ENCODE data around the gene STAT1.

STAT1 gene

DNA sequence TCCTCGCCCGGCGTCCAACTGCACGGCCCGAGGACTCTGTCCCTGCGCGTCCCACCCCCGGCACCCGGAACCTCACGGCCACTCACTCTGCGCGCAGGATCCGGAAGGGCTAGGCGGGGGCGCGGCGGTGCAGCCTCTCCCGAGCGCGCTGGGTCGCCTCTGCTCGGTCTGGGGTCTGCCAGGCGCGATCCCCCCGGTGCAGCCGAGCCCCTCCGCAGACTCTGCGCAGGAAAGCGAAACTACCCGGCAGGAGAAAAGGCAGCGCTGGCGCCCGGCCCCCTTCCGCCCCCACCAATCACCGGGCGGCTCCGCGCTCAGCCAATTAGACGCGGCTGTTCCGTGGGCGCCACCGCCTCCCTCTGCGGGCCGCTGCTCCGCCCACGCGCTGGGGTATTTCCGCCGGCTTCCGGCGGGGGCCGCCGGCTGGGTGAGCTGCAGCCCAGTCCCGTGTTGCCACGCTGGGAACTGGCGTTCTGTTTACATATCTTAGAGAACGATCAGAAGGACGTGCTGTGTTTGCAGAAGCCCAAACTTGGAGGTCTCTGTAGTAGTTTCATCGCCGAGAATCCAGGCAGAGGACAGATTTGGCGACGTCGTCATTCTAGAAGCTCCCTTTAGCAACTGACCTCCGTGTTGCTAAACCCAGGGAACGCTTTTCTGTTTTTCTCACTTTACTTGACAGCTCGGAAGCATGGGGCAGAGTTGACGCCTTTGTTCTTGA lies at the start of gene STAT1:
Gene STAT1 (minus strand): TSS at position 240 of the 721 bp plus-strand sequence. CDS start 4,168 bp downstream, outside the sequence.
- H3K79me2 ChIP-seq (ENCODE audit: insufficient read depth, low read length) = peaks cover 40% of the 10 kb centered on the region
- H3K27me3 ChIP-seq (ENCODE audit: insufficient read depth, low read length, poor library complexity) = no peaks in the 10 kb centered on the region
- H2AFZ ChIP-seq (ENCODE audit: low read depth, low read length) = peak within 1 kb of the TSS; percentile 88
- peak within 1 kb of the TSS; percentile 89 for H3K9ac ChIP-seq (ENCODE audit: low read depth, low read length)
- H3K27ac ChIP-seq (ENCODE audit: low read length) = peak within 1 kb of the TSS; percentile 95
- H3K4me3 ChIP-seq (ENCODE audit: low read depth in 1 of 2, low read length in 2 of 2) = peak within 1 kb of the TSS; percentile 67 to 96
- H3K36me3 ChIP-seq (ENCODE audit: insufficient read depth, low read length) = peaks cover 20% of the 10 kb centered on the region
- H3K4me1 ChIP-seq (ENCODE audit: insufficient read depth, low read length) = peaks cover 40% of the 10 kb centered on the region
- peak within 1 kb of the TSS; percentile 94 for H3K4me2 ChIP-seq (ENCODE audit: insufficient read depth, low read length)
- TF ChIP-seq EZH2 (IDR thresholded peaks at IDR 0.05; ENCODE audit: borderline replicate concordance, low read depth, low read length, severe bottlenecking) = no peak
- DNase-seq (peak; percentile 96), ATAC-seq (ENCODE audit: insufficient read depth, low read depth) (peak; percentile 95)
- no peaks in the 10 kb centered on the region for H4K20me1 ChIP-seq (ENCODE audit: insufficient read depth, low read length)
- H3K9me3 ChIP-seq (ENCODE audit: insufficient read depth, low read length, severe bottlenecking) = no peaks in the 10 kb centered on the region

DNA sequence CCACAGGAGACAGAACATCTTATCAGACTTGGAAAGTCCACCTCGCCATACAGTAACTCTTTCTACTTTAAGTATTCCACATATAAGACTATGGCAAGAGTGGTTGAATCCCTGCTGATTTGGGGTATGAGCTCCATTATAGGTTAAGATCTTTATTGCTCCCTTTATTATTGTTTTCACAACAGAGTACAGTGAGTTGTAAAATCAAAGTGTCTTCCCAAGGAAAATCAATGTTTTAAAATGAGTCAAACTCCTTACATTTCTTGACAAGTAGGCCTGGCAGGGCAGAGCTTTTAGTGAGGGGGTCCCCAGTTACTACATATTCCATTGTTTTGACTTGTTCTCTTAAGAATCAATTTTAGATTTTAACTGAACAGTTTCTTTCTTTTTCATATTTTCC lies 49.6 kb upstream of the STAT1 start:
- H3K4me2 ChIP-seq (ENCODE audit: insufficient read depth, low read length) = peak overlapping the region; percentile 72
- peaks cover 78% of the 10 kb centered on the region for H3K4me1 ChIP-seq (ENCODE audit: insufficient read depth, low read length)
- ATAC-seq (ENCODE audit: insufficient read depth, low read depth) (no peak), DNase-seq (no peak)
- H2AFZ ChIP-seq (ENCODE audit: low read depth, low read length) = no peak overlapping the region
- H3K27ac ChIP-seq (ENCODE audit: low read length) = peak overlapping the region; percentile 97
- no peaks in the 10 kb centered on the region for H4K20me1 ChIP-seq (ENCODE audit: insufficient read depth, low read length)
- H3K36me3 ChIP-seq (ENCODE audit: insufficient read depth, low read length) = peaks cover 12% of the 10 kb centered on the region; the same call in 1 of the 2 replicates
- no peak for TF ChIP-seq EZH2 (IDR thresholded peaks at IDR 0.05; ENCODE audit: borderline replicate concordance, low read depth, low read length, severe bottlenecking)
- TF ChIP-seq, protein P1, sequence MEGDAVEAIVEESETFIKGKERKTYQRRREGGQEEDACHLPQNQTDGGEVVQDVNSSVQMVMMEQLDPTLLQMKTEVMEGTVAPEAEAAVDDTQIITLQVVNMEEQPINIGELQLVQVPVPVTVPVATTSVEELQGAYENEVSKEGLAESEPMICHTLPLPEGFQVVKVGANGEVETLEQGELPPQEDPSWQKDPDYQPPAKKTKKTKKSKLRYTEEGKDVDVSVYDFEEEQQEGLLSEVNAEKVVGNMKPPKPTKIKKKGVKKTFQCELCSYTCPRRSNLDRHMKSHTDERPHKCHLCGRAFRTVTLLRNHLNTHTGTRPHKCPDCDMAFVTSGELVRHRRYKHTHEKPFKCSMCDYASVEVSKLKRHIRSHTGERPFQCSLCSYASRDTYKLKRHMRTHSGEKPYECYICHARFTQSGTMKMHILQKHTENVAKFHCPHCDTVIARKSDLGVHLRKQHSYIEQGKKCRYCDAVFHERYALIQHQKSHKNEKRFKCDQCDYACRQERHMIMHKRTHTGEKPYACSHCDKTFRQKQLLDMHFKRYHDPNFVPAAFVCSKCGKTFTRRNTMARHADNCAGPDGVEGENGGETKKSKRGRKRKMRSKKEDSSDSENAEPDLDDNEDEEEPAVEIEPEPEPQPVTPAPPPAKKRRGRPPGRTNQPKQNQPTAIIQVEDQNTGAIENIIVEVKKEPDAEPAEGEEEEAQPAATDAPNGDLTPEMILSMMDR (IDR thresholded peaks at IDR 0.05; ENCODE audit: borderline replicate concordance, extremely low read depth, low read length, poor library complexity, severe bottlenecking) = no peak
- H3K9ac ChIP-seq (ENCODE audit: low read depth, low read length) = peak overlapping the region; percentile 84
- no peak overlapping the region for H3K4me3 ChIP-seq (ENCODE audit: low read depth in 1 of 2, low read length in 2 of 2)
- H3K27me3 ChIP-seq (ENCODE audit: insufficient read depth, low read length, poor library complexity) = no peaks in the 10 kb centered on the region
- no peaks in the 10 kb centered on the region for H3K9me3 ChIP-seq (ENCODE audit: insufficient read depth, low read length, severe bottlenecking)
- H3K79me2 ChIP-seq (ENCODE audit: insufficient read depth, low read length) = peaks cover 54% of the 10 kb centered on the region

DNA sequence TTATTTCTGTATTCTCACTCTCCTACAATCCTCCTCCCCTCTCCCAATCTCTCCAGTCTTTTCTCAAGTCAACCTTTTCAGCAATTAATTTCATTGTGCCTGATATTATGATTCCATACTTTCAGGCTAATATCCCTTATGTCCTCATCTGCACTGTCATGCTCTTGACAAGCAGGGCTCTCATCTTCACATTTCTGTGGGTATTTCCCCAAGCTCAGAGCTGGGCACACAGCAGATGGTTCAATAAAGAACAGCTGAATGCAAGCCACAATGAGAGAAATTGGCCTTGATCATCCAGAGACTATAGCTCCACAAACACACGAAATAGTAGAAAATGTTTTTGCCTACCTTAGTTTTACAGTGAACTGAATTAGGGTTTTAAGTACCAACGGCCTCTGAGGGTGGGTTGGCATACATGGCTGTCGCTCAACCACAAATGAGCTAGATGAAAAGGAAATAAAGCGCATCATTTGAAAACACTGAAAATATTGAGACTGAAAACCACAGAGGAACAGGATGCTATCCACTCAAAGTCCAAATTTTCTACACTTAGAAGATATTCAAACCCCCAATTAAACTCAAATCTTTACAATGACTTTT lies 47.5 kb upstream of the STAT1 start:
- no peak for TF ChIP-seq EZH2 (IDR thresholded peaks at IDR 0.05; ENCODE audit: borderline replicate concordance, low read depth, low read length, severe bottlenecking)
- TF ChIP-seq, protein P1 (IDR thresholded peaks at IDR 0.05; ENCODE audit: borderline replicate concordance, extremely low read depth, low read length, poor library complexity, severe bottlenecking) = no peak
- Histone ChIP-seq H4K20me1 (ENCODE audit: insufficient read depth, low read length) (no peaks in the 10 kb centered on the region), H3K9ac (ENCODE audit: low read depth, low read length) (peak overlapping the region; percentile 66), H3K36me3 (ENCODE audit: insufficient read depth, low read length) (peaks cover 12% of the 10 kb centered on the region; the same call in 1 of the 2 replicates), H3K27ac (ENCODE audit: low read length) (peak overlapping the region; percentile 99), H2AFZ (ENCODE audit: low read depth, low read length) (peak overlapping the region; percentile 64), H3K4me3 (ENCODE audit: low read depth in 1 of 2, low read length in 2 of 2) (peak overlapping the region in 1 of 2 experiments; percentile 50; a peak in 2 of 4 replicates), H3K79me2 (ENCODE audit: insufficient read depth, low read length) (peaks cover 33% of the 10 kb centered on the region), H3K27me3 (ENCODE audit: insufficient read depth, low read length, poor library complexity) (no peaks in the 10 kb centered on the region), H3K9me3 (ENCODE audit: insufficient read depth, low read length, severe bottlenecking) (no peaks in the 10 kb centered on the region), H3K4me2 (ENCODE audit: insufficient read depth, low read length) (peak overlapping the region; percentile 61), H3K4me1 (ENCODE audit: insufficient read depth, low read length) (peaks cover 75% of the 10 kb centered on the region)
- peak; percentile 77 for DNase-seq
- ATAC-seq (ENCODE audit: insufficient read depth, low read depth) = peak; percentile 77

DNA sequence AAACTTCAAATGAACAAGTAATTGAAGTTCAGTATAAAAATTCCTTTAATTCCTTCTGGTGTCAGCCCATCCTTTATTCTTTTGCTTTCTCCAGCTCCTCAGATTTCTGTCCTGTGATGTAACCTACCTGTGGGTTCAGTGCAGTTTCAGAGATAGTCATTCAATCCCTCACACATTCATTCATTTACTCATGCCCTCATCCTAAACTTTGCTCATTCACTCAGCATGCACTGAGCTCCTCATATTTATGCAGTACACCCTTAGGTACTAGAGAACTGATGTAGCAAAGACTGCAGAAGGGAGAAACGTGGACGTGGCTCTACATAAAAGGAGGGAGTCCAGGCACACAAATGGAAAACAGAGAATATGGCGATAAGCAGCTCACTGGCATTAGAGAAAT lies 45.3 kb upstream of the STAT1 start:
- Histone ChIP-seq H3K27ac (ENCODE audit: low read length) (peak overlapping the region; percentile 38; the same call in 1 of the 2 replicates), H3K4me2 (ENCODE audit: insufficient read depth, low read length) (no peak overlapping the region), H3K9ac (ENCODE audit: low read depth, low read length) (no peak overlapping the region), H3K4me1 (ENCODE audit: insufficient read depth, low read length) (peaks cover 76% of the 10 kb centered on the region), H3K79me2 (ENCODE audit: insufficient read depth, low read length) (peaks cover 11% of the 10 kb centered on the region), H2AFZ (ENCODE audit: low read depth, low read length) (no peak overlapping the region), H3K27me3 (ENCODE audit: insufficient read depth, low read length, poor library complexity) (no peaks in the 10 kb centered on the region), H3K36me3 (ENCODE audit: insufficient read depth, low read length) (peaks cover 12% of the 10 kb centered on the region; the same call in 1 of the 2 replicates), H3K9me3 (ENCODE audit: insufficient read depth, low read length, severe bottlenecking) (no peaks in the 10 kb centered on the region), H3K4me3 (ENCODE audit: low read depth in 1 of 2, low read length in 2 of 2) (no peak overlapping the region), H4K20me1 (ENCODE audit: insufficient read depth, low read length) (no peaks in the 10 kb centered on the region)
- TF ChIP-seq EZH2 (IDR thresholded peaks at IDR 0.05; ENCODE audit: borderline replicate concordance, low read depth, low read length, severe bottlenecking) = no peak
- TF ChIP-seq, protein P1 (IDR thresholded peaks at IDR 0.05; ENCODE audit: borderline replicate concordance, extremely low read depth, low read length, poor library complexity, severe bottlenecking) = no peak
- ATAC-seq (ENCODE audit: insufficient read depth, low read depth) (no peak), DNase-seq (no peak)
